M059J (cell line): ENCODE data around the gene PHAF1. TPM values are rescaled to one million over a fixed set of nuclear protein-coding genes. Genes with fewer than 3 reads are reported as not detected.

Experiments
- DNase-seq: peaks from one replicate; pipeline ENCODE4 v3.0.0-alpha.2; 2012; ENCODE audit warnings: low read depth
- total RNA-seq: library from RNA; depleted of rRNA; stranded (reverse); fragments of >200 nt; shearing (Covaris generic); gene quantifications from 2 replicates; pipeline ENCODE4 v1.2.3, GENCODE V29; 2014; rRNA removed

Gene PHAF1
- total RNA-seq: 16.0 and 18.7 TPM in 2 replicates

- DNase-seq: peak; percentile 82
These were observed at the start of gene PHAF1 for GRCh38 chr16:67109407-67110135. TSS of gene PHAF1 (plus strand) at chr16:67109941. CDS start at chr16:67110176, 235 bp downstream.

GRCh38 chr16:67063008-67063407 is 46.7 kb upstream of the PHAF1 start:
- no peak for DNase-seq

- DNase-seq: peak; percentile 40
These were observed 41.5 kb upstream of the PHAF1 start for GRCh38 chr16:67068212-67068753.

GRCh38 chr16:67071476-67072048 is 38.2 kb upstream of the PHAF1 start:
- DNase-seq: no peak

- DNase-seq: no peak
These were observed 34.4 kb upstream of the PHAF1 start for GRCh38 chr16:67075331-67075730.

GRCh38 chr16:67077871-67078270 is 31.9 kb upstream of the PHAF1 start:
- DNase-seq: no peak

- DNase-seq: no peak
These were observed 27.6 kb upstream of the PHAF1 start for GRCh38 chr16:67082100-67082499.

GRCh38 chr16:67082891-67083290 is 26.9 kb upstream of the PHAF1 start:
- peak; percentile 63 for DNase-seq

GRCh38 chr16:67084345-67085028 is 25.3 kb upstream of the PHAF1 start:
- DNase-seq: no peak

- no peak for DNase-seq
These were observed 22.9 kb upstream of the PHAF1 start for GRCh38 chr16:67086822-67087221.

GRCh38 chr16:67087291-67087690 is 22.4 kb upstream of the PHAF1 start:
- DNase-seq: no peak

GRCh38 chr16:67087803-67088202 is 21.9 kb upstream of the PHAF1 start:
- no peak for DNase-seq

GRCh38 chr16:67088551-67088950 is 21.2 kb upstream of the PHAF1 start:
- DNase-seq: no peak

GRCh38 chr16:67089101-67089500 is 20.6 kb upstream of the PHAF1 start:
- no peak for DNase-seq

- DNase-seq: peak; percentile 26
These were observed 17.7 kb upstream of the PHAF1 start for GRCh38 chr16:67091906-67092566.

- DNase-seq: no peak
These were observed 16.5 kb upstream of the PHAF1 start for GRCh38 chr16:67093098-67093726.

GRCh38 chr16:67098599-67098998 is 11.1 kb upstream of the PHAF1 start:
- DNase-seq: no peak

GRCh38 chr16:67100569-67101310 is 9.0 kb upstream of the PHAF1 start:
- DNase-seq: no peak

GRCh38 chr16:67101311-67102082 is 8.2 kb upstream of the PHAF1 start:
- DNase-seq: peak; percentile 45

GRCh38 chr16:67104061-67104460 is 5.7 kb upstream of the PHAF1 start:
- peak; percentile 70 for DNase-seq
